ENCODE measurements around the gene ENSA.

DNA sequence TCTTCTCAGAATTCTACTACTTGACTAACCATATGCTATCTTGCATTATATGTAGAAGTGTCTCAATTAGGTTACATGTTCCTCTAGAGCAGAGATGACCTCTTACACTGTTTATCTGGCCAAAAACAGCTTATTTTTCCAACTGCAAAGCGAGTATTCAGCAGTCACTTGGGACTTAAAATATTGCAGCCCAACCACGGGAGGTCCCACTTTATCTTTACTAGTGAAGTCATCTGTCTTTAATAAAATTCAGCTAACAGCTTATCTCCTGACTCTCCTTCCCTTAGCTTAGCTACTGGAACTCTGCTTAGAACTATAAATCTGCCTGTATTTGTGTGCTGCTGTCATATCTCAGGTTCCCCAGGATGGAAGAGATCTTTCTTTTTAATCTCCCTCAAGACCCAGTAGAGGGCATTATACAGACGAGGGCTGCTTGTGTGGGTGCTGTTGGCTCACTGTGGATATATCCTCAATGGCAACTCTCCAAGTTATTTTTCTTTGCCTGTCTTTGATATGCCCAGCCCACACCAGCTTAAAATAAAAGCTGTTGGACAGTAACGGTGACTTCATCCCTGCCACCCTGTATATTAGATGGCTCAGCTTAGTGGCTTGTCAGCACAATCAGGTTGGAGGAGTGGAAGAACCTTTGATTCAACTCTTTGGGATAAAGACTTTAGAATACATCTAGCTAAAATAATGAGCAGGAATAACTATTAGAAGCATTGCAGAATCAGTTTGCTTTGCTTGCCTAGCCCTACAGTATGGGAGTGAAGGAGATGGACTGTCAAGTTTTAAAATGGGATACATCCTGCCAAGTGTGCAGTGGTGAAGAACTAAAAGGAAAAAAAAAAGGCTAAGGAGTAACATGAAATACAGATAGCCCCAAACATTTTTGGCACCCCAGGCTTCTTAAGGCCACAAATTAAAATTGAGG is 9.6 kb downstream of the ENSA start:
- TF ChIP-seq, protein P1, sequence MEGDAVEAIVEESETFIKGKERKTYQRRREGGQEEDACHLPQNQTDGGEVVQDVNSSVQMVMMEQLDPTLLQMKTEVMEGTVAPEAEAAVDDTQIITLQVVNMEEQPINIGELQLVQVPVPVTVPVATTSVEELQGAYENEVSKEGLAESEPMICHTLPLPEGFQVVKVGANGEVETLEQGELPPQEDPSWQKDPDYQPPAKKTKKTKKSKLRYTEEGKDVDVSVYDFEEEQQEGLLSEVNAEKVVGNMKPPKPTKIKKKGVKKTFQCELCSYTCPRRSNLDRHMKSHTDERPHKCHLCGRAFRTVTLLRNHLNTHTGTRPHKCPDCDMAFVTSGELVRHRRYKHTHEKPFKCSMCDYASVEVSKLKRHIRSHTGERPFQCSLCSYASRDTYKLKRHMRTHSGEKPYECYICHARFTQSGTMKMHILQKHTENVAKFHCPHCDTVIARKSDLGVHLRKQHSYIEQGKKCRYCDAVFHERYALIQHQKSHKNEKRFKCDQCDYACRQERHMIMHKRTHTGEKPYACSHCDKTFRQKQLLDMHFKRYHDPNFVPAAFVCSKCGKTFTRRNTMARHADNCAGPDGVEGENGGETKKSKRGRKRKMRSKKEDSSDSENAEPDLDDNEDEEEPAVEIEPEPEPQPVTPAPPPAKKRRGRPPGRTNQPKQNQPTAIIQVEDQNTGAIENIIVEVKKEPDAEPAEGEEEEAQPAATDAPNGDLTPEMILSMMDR (IDR thresholded peaks at IDR 0.05) = peak; percentile 31 to 44 (median 34)
- TF ChIP-seq POLR2A (IDR thresholded peaks at IDR 0.05) = peak; percentile 54

All from right lobe of liver (tissue), 4 donors.